GM23338 (cell line): ENCODE results near the gene RHOA. TPM values are rescaled to one million over a fixed set of nuclear protein-coding genes. Genes with fewer than 3 reads are reported as not detected.
"Not testable (repeated sequence)": the region's sequence is repeated elsewhere in the genome, so short reads cannot be mapped to it uniquely, and the experiment has no call there.

Experiments
- ATAC-seq: fragments of 200-7000 bp; cut with Tn5 transposase; 3 replicates; pipeline ENCODE4 v1.9.1; 2020
- DNase-seq: peaks from one replicate; pipeline ENCODE4 v3.0.0-alpha.2; 2015; ENCODE audit warnings: low spot score
- H2AFZ ChIP-seq: fragments of 200-600 bp; sonication (generic); 2 replicates; pipeline ENCODE4 v1.8.0; 2016; ENCODE audit warnings: antibody characterized with exemption, mild to moderate bottlenecking, moderate library complexity
- H3F3A ChIP-seq: fragments of 200-600 bp; sonication (generic); replicated peaks from 2 replicates; pipeline ENCODE4 v1.8.0; 2017; ENCODE audit warnings: antibody characterized with exemption, mixed run types, low read depth
- H3K27ac ChIP-seq: fragments of 200-600 bp; sonication (generic); 2 replicates; pipeline ENCODE4 v1.6.1; 2016; ENCODE audit warnings: low read depth
- H3K27me3 ChIP-seq: fragments of 200-600 bp; sonication (generic); 2 replicates; pipeline ENCODE4 v1.8.0; 2016; ENCODE audit warnings: mild to moderate bottlenecking, mixed run types, moderate library complexity; ENCODE audit not compliant: insufficient read depth
- H3K36me3 ChIP-seq: fragments of 200-600 bp; sonication (generic); 2 replicates; pipeline ENCODE4 v1.8.0; 2016; ENCODE audit warnings: mild to moderate bottlenecking; ENCODE audit not compliant: insufficient read depth
- H3K4me1 ChIP-seq: fragments of 200-600 bp; sonication (generic); 2 replicates; pipeline ENCODE4 v1.8.0; 2016; ENCODE audit warnings: mild to moderate bottlenecking, moderate library complexity; ENCODE audit not compliant: insufficient read depth
- H3K4me2 ChIP-seq: fragments of 200-600 bp; sonication (generic); 2 replicates; pipeline ENCODE4 v1.7.1; 2017; ENCODE audit warnings: mixed run types
- H3K4me3 ChIP-seq: fragments of 200-600 bp; sonication (generic); 2 replicates; pipeline ENCODE4 v1.6.1; 2016; ENCODE audit warnings: mixed run types
- H3K79me2 ChIP-seq: fragments of 200-600 bp; sonication (generic); replicated peaks from 2 replicates; pipeline ENCODE4 v1.8.0; 2017; ENCODE audit warnings: mild to moderate bottlenecking; ENCODE audit not compliant: insufficient read depth
- H3K9me2 ChIP-seq: fragments of 200-600 bp; sonication (generic); 2 replicates; pipeline ENCODE4 v1.8.0; 2017; ENCODE audit not compliant: insufficient read depth
- H4K20me1 ChIP-seq: fragments of 200-600 bp; sonication (generic); replicated peaks from 2 replicates; pipeline ENCODE4 v1.8.0; 2017; ENCODE audit warnings: mild to moderate bottlenecking; ENCODE audit not compliant: insufficient read depth
- H3K27ac Mint-ChIP-seq: 2 replicates; pipeline ENCODE4 v1.8.0; 2020; ENCODE audit warnings: inconsistent platforms, mild to moderate bottlenecking, moderate library complexity, mixed read lengths
- H3K27me3 Mint-ChIP-seq: 3 replicates; pipeline ENCODE4 v1.8.0; 2022; ENCODE audit warnings: low read depth, mild to moderate bottlenecking, moderate library complexity, mixed read lengths, inconsistent platforms; ENCODE audit not compliant: insufficient read depth, poor library complexity
- H3K36me3 Mint-ChIP-seq: 3 replicates; pipeline ENCODE4 v1.8.0; 2021; ENCODE audit warnings: low read depth, mild to moderate bottlenecking, inconsistent platforms, moderate library complexity, mixed read lengths
- H3K4me1 Mint-ChIP-seq: 3 replicates; pipeline ENCODE4 v1.8.0; 2020; ENCODE audit warnings: mild to moderate bottlenecking, inconsistent platforms, mixed read lengths
- H3K4me3 Mint-ChIP-seq: 3 replicates; pipeline ENCODE4 v1.8.0; 2021; ENCODE audit warnings: moderate library complexity, mild to moderate bottlenecking, inconsistent platforms, mixed read lengths
- H3K9me3 Mint-ChIP-seq: 3 replicates; pipeline ENCODE4 v1.8.0; 2020; ENCODE audit warnings: moderate library complexity, mild to moderate bottlenecking, inconsistent platforms, mixed read lengths
- CREB1 ChIP-seq: fragments of 250-450 bp; sonication (Bioruptor Pico); IDR thresholded peaks from 2 replicates; pipeline ENCODE4 v1.5.0; 2020; ENCODE audit warnings: low read depth, mild to moderate bottlenecking, moderate library complexity
- ETS1 ChIP-seq: IDR thresholded peaks from 2 replicates; pipeline ENCODE4 v1.6.1; 2016; ENCODE audit warnings: antibody characterized with exemption
- JUNB ChIP-seq: IDR thresholded peaks from one replicate; pipeline ENCODE4 v1.6.1; 2016; ENCODE audit warnings: antibody characterized with exemption; ENCODE audit not compliant: unreplicated experiment
- NANOG ChIP-seq: IDR thresholded peaks from 2 replicates; pipeline ENCODE4 v1.6.1; 2016; ENCODE audit warnings: antibody characterized with exemption, borderline replicate concordance
- POLR2AphosphoS5 ChIP-seq: IDR thresholded peaks from 2 replicates; pipeline ENCODE4 v1.6.1; 2016; ENCODE audit warnings: antibody characterized with exemption, low read depth
- STAT1 ChIP-seq: IDR thresholded peaks from one replicate; pipeline ENCODE4 v1.6.1; 2016; ENCODE audit warnings: antibody characterized with exemption; ENCODE audit not compliant: unreplicated experiment
- ZNF114 ChIP-seq: fragments of 250-450 bp; sonication (Bioruptor Pico); IDR thresholded peaks from 2 replicates; pipeline ENCODE4 v1.5.0; 2020; ENCODE audit warnings: mild to moderate bottlenecking, moderate library complexity
- ZNF331 ChIP-seq: fragments of 250-450 bp; sonication (Bioruptor Pico); IDR thresholded peaks from 2 replicates; pipeline ENCODE4 v1.5.0; 2020; ENCODE audit warnings: low read depth, mild to moderate bottlenecking, moderate library complexity
- polyA plus RNA-seq: library from polyadenylated mRNA; unstranded; fragments of >200 nt; fragmentation: Nextera tagmentation; extraction: Ambion mirVana; gene quantifications from 2 replicates; pipeline ENCODE4 v1.2.1, GENCODE V29; 2016
- total RNA-seq: library from RNA; depleted of rRNA; stranded (reverse); fragments of >200 nt; shearing (Covaris generic); gene quantifications from 2 replicates; pipeline ENCODE4 v1.2.3, GENCODE V29; 2014
- TF ChIP-seq, protein P1 (sequence below): fragments of 250-450 bp; sonication (Bioruptor Pico); IDR thresholded peaks from 2 replicates; pipeline ENCODE4 v1.5.0; 2020; ENCODE audit warnings: mild to moderate bottlenecking, moderate library complexity

RHOA gene
- total and polyA plus RNA-seq, 2 experiments from 2014 or later, result 248 to 373 TPM

DNA sequence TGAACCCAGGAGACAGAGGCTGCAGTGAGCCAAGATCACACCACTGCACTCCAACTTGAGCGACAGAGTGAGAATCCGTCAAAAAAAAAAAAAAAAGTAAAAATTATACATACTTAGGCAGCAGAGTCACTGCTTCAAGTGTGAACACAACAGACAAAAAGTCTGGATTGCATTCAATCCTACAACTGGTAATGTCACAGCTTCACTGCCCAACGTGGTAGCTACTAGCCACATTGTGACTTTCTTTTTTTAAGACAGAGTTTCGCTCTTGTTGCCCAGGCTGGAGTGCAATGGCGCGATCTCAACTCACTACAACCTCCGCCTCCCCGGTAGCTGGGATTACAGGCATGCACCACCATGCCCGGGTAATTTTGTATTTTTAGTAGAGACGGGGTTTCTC lies 20.5 kb downstream of the RHOA start:
- not testable (repeated sequence) for H3K27me3 Mint-ChIP-seq, H2AFZ ChIP-seq, H3K4me3 ChIP-seq, H3F3A ChIP-seq, H3K27ac Mint-ChIP-seq, H3K4me2 ChIP-seq, DNase-seq, H3K27me3 ChIP-seq, H3K4me3 Mint-ChIP-seq, H3K36me3 ChIP-seq, ATAC-seq, H3K9me3 Mint-ChIP-seq, H3K4me1 Mint-ChIP-seq, H3K4me1 ChIP-seq, H3K9me2 ChIP-seq
- Histone ChIP-seq H3K79me2 (peaks cover 100% of the 10 kb centered on the region), H4K20me1 (peaks cover 68% of the 10 kb centered on the region), H3K27ac (0 out of 2 replicates have a peak overlapping the region, but pooled peaks have one; percentile 63)
- peaks cover 24% of the 10 kb centered on the region for H3K36me3 Mint-ChIP-seq

DNA sequence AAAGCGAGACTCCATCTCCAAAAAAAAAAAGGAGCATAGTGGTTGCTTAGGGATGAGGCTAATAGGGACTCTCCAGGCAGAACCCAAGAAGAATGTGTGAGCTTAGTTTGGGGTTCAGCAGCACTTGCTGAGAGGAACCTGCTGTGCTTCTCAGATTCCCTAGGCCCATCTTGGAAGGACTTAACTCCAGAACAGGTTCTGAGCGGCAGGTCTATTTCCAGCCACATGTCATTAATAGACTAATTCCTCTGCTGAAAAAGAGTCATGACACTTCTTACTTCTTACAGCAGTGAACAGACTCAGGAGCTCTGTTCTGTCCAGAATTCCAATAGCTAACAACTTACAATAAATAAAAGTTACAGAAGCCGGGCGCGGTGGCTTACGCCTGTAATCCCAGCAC lies 22.5 kb downstream of the RHOA start:
- Histone ChIP-seq H3K4me2 (no peak overlapping the region), H3K36me3 (no peaks in the 10 kb centered on the region), H4K20me1 (peaks cover 67% of the 10 kb centered on the region), H3K4me1 (no peaks in the 10 kb centered on the region), H3K79me2 (peaks cover 100% of the 10 kb centered on the region), H3F3A (no peaks in the 10 kb centered on the region; the same call in 1 of the 2 replicates), H3K27ac (no peak overlapping the region), H2AFZ (no peak overlapping the region), H3K4me3 (no peak overlapping the region), H3K9me2 (no peaks in the 10 kb centered on the region), H3K27me3 (no peaks in the 10 kb centered on the region)
- DNase-seq, result no peak
- H3K4me1 Mint-ChIP-seq, result no peaks in the 10 kb centered on the region
- no peaks in the 10 kb centered on the region for H3K9me3 Mint-ChIP-seq
- peak; percentile 46; the same call in 2 of the 3 replicates for ATAC-seq
- H3K36me3 Mint-ChIP-seq, result peaks cover 5% of the 10 kb centered on the region; the same call in 2 of the 3 replicates
- no peak overlapping the region for H3K27ac Mint-ChIP-seq
- TF ChIP-seq STAT1, result no peak
- no peak for TF ChIP-seq CREB1
- TF ChIP-seq NANOG, result no peak
- TF ChIP-seq ZNF114 (CRISPR knock-in tag), result no peak
- no peak overlapping the region for H3K4me3 Mint-ChIP-seq
- H3K27me3 Mint-ChIP-seq, result no peaks in the 10 kb centered on the region

DNA sequence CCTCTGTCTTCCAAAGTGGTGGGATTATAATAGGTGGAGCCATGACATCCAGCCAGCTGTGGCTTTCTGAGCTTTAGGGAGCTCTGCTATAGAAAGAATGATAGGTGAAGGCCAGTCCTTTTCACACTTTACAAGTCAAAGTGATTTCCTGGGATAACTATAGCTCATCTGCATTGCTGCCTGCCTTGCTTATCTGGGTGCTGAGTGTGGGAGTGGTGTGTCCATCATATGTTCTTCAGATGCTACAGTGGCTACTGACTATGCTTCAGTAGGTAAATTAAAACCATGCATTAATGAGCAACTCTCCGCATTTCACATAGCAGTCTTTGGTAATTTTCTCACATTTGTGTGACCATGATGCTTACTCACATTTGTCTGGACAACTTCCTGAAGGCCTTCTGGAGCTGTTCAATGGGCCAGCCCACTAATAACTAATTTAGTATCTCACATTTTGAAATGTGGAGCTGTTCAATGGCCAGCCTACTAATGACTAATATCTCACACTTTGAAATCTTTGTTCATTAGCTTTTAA lies 23.4 kb downstream of the RHOA start:
- Histone ChIP-seq H3K4me3 (no peak overlapping the region), H3K27me3 (no peaks in the 10 kb centered on the region), H3K27ac (no peak overlapping the region), H3K4me1 (no peaks in the 10 kb centered on the region), H3F3A (peaks cover 4% of the 10 kb centered on the region; the same call in 1 of the 2 replicates), H2AFZ (no peak overlapping the region), H3K4me2 (no peak overlapping the region), H3K9me2 (no peaks in the 10 kb centered on the region), H3K36me3 (no peaks in the 10 kb centered on the region), H3K79me2 (peaks cover 100% of the 10 kb centered on the region), H4K20me1 (peaks cover 68% of the 10 kb centered on the region)
- Mint-ChIP-seq H3K27ac (no peak overlapping the region), H3K9me3 (no peaks in the 10 kb centered on the region), H3K27me3 (no peaks in the 10 kb centered on the region), H3K4me1 (no peaks in the 10 kb centered on the region), H3K36me3 (peaks cover 3% of the 10 kb centered on the region; the same call in 2 of the 3 replicates), H3K4me3 (no peak overlapping the region)
- no peak for ATAC-seq
- DNase-seq, result no peak
- TF ChIP-seq CREB1, result no peak
- no peak for TF ChIP-seq ZNF331 (CRISPR knock-in tag)
- TF ChIP-seq ETS1, result no peak
- no peak for TF ChIP-seq JUNB
- TF ChIP-seq NANOG, result no peak
- no peak for TF ChIP-seq POLR2AphosphoS5
- TF ChIP-seq, protein P1, sequence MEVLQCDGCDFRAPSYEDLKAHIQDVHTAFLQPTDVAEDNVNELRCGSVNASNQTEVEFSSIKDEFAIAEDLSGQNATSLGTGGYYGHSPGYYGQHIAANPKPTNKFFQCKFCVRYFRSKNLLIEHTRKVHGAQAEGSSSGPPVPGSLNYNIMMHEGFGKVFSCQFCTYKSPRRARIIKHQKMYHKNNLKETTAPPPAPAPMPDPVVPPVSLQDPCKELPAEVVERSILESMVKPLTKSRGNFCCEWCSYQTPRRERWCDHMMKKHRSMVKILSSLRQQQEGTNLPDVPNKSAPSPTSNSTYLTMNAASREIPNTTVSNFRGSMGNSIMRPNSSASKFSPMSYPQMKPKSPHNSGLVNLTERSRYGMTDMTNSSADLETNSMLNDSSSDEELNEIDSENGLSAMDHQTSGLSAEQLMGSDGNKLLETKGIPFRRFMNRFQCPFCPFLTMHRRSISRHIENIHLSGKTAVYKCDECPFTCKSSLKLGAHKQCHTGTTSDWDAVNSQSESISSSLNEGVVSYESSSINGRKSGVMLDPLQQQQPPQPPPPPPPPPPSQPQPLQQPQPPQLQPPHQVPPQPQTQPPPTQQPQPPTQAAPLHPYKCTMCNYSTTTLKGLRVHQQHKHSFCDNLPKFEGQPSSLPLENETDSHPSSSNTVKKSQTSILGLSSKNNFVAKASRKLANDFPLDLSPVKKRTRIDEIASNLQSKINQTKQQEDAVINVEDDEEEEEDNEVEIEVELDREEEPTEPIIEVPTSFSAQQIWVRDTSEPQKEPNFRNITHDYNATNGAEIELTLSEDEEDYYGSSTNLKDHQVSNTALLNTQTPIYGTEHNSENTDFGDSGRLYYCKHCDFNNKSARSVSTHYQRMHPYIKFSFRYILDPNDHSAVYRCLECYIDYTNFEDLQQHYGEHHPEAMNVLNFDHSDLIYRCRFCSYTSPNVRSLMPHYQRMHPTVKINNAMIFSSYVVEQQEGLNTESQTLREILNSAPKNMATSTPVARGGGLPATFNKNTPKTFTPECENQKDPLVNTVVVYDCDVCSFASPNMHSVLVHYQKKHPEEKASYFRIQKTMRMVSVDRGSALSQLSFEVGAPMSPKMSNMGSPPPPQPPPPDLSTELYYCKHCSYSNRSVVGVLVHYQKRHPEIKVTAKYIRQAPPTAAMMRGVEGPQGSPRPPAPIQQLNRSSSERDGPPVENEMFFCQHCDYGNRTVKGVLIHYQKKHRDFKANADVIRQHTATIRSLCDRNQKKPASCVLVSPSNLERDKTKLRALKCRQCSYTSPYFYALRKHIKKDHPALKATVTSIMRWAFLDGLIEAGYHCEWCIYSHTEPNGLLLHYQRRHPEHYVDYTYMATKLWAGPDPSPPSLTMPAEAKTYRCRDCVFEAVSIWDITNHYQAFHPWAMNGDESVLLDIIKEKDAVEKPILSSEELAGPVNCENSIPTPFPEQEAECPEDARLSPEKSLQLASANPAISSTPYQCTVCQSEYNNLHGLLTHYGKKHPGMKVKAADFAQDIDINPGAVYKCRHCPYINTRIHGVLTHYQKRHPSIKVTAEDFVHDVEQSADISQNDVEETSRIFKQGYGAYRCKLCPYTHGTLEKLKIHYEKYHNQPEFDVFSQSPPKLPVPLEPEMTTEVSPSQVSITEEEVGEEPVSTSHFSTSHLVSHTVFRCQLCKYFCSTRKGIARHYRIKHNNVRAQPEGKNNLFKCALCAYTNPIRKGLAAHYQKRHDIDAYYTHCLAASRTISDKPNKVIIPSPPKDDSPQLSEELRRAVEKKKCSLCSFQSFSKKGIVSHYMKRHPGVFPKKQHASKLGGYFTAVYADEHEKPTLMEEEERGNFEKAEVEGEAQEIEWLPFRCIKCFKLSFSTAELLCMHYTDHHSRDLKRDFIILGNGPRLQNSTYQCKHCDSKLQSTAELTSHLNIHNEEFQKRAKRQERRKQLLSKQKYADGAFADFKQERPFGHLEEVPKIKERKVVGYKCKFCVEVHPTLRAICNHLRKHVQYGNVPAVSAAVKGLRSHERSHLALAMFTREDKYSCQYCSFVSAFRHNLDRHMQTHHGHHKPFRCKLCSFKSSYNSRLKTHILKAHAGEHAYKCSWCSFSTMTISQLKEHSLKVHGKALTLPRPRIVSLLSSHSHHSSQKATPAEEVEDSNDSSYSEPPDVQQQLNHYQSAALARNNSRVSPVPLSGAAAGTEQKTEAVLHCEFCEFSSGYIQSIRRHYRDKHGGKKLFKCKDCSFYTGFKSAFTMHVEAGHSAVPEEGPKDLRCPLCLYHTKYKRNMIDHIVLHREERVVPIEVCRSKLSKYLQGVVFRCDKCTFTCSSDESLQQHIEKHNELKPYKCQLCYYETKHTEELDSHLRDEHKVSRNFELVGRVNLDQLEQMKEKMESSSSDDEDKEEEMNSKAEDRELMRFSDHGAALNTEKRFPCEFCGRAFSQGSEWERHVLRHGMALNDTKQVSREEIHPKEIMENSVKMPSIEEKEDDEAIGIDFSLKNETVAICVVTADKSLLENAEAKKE (CRISPR knock-in tag), result no peak
